ENCODE results near the gene RALGPS2. TPM values are rescaled to one million over a fixed set of nuclear protein-coding genes. Genes with fewer than 3 reads are reported as not detected.

The RALGPS2 gene
- total and polyA plus RNA-seq, 2 of the 13 experiments (the other 11 are each of a cell fraction or from before 2014, with no cell fraction given): 15.6 to 36.0 TPM

DNA sequence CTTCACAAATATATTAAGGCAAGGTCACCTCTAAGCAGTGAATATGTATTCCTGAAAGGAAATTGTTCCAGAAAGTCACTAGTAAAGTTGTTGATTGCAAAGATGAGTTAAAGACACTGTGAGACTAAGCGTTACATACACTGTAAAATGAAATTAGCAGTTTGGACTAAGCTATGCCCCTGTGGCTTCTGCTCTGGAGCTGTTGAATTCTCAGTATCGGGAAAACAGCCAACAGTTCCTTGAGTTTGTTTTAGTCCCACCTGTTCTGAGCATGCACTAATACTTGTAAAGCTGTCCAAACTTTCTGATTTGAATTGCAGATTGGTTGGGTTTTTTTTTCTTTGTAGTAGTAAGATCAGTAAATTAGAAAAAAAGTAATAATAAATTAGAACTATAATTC, 124.9 kb downstream of the RALGPS2 start (continued):
- TF ChIP-seq, protein P1, sequence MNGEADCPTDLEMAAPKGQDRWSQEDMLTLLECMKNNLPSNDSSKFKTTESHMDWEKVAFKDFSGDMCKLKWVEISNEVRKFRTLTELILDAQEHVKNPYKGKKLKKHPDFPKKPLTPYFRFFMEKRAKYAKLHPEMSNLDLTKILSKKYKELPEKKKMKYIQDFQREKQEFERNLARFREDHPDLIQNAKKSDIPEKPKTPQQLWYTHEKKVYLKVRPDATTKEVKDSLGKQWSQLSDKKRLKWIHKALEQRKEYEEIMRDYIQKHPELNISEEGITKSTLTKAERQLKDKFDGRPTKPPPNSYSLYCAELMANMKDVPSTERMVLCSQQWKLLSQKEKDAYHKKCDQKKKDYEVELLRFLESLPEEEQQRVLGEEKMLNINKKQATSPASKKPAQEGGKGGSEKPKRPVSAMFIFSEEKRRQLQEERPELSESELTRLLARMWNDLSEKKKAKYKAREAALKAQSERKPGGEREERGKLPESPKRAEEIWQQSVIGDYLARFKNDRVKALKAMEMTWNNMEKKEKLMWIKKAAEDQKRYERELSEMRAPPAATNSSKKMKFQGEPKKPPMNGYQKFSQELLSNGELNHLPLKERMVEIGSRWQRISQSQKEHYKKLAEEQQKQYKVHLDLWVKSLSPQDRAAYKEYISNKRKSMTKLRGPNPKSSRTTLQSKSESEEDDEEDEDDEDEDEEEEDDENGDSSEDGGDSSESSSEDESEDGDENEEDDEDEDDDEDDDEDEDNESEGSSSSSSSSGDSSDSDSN (CRISPR knock-in tag; IDR thresholded peaks at IDR 0.05): no peak
- no peak for TF ChIP-seq ZNF569 (CRISPR knock-in tag; IDR thresholded peaks at IDR 0.05; ENCODE audit: borderline replicate concordance)
- TF ChIP-seq TRAFD1 (CRISPR knock-in tag; IDR thresholded peaks at IDR 0.05; ENCODE audit: borderline replicate concordance): no peak
- TF ChIP-seq, protein P2, sequence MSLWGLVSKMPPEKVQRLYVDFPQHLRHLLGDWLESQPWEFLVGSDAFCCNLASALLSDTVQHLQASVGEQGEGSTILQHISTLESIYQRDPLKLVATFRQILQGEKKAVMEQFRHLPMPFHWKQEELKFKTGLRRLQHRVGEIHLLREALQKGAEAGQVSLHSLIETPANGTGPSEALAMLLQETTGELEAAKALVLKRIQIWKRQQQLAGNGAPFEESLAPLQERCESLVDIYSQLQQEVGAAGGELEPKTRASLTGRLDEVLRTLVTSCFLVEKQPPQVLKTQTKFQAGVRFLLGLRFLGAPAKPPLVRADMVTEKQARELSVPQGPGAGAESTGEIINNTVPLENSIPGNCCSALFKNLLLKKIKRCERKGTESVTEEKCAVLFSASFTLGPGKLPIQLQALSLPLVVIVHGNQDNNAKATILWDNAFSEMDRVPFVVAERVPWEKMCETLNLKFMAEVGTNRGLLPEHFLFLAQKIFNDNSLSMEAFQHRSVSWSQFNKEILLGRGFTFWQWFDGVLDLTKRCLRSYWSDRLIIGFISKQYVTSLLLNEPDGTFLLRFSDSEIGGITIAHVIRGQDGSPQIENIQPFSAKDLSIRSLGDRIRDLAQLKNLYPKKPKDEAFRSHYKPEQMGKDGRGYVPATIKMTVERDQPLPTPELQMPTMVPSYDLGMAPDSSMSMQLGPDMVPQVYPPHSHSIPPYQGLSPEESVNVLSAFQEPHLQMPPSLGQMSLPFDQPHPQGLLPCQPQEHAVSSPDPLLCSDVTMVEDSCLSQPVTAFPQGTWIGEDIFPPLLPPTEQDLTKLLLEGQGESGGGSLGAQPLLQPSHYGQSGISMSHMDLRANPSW (CRISPR knock-in tag; IDR thresholded peaks at IDR 0.05; ENCODE audit: borderline replicate concordance): no peak
- no peak for TF ChIP-seq ARNT2 (CRISPR knock-in tag; IDR thresholded peaks at IDR 0.05; ENCODE audit: low read depth)
- TF ChIP-seq CBX5 (CRISPR knock-in tag; IDR thresholded peaks at IDR 0.05; ENCODE audit: borderline replicate concordance): no peak
- TF ChIP-seq ZFYVE20 (CRISPR knock-in tag; IDR thresholded peaks at IDR 0.05; ENCODE audit: borderline replicate concordance, low read depth): no peak

Data from HepG2 (cell line).